HuH-7.5 (cell line): ENCODE measurements around the gene AGO3.

ENCODE experiments used
- DNase-seq: peaks from one replicate; pipeline ENCODE4 v3.0.0; 2011; ENCODE audit warnings: low spot score

AGO3 gene

GRCh38 chr1:36083635-36084496 is 153.0 kb downstream of the AGO3 start, which contains the start of gene TEKT2:
TSS of gene TEKT2 (plus strand) at chr1:36084094. CDS start at chr1:36084922, 828 bp downstream.
- DNase-seq, result no peak

- no peak for DNase-seq
Measured at GRCh38 chr1:36084497-36085115, 153.7 kb downstream of the AGO3 start.

GRCh38 chr1:36085126-36085525 is 154.2 kb downstream of the AGO3 start:
- DNase-seq, result no peak

DNA sequence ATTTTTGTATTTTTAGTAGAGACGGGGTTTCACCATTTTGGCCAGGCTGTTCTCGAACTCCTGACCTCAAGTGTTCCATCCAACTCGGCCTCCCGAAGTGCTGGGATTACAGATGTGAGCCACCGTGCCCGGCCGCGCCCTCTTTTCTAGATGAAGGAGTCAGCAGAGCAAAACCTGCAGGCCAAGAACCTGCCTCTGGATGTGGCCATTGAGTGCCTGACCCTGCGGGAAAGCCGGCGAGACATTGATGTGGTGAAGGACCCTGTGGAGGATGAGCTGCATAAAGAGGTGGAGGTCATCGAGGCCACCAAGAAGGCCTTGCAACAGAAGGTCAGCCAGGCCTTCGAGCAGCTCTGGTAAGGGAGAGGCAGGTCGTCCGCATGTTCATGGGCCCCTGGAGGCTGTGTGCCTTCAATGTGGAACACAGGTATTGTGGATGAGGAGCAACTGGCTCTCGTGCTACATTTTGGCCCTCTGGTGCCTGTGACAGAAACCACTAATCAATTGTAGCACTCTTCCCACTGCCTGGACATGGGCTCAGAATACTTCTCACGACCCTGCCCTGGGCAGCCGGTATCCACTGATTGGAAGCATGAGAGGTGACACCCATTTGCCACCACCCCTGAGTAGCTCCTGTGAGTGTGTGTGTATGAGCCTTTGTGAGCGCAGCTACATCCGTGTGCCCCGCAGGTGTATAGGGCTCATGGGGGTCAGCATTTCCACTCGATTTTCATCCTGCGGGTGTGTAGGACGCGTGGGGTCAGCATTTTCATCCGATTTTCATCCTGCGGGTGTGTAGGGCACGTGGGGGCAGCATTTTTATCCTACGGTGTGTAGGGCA is 155.0 kb downstream of the AGO3 start:
- no peak for DNase-seq

DNA sequence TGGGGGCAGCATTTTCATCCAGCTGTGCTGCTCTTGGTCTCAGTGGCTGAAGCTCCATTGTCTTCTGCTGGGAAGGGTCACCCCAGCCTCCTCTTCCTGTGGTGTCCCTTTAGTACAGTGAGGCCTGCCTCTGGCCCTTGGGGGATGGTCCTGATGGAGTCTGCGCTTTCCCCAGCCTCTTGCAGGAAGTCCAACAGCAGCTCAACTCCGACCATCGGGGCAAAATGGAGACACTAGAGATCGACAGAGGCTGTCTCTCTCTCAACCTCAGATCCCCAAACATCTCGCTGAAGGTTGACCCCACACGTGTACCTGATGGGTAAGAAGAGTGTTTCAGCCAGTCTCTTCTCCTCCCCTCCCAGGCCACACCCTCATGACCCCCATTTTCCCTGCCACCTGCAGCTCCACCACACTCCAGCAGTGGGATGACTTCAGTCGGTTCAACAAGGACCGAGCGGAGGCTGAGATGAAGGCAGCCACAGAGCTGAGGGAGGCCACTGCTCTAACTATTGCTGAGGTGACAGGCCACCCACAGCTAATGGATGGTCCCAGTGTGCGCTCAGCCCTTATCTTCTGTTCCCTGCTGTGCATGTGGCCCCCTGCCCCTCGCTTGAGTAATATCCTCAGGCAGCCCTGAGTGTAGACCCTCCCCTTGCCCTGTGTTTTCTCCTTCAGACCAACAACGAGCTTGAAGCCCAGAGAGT is 155.8 kb downstream of the AGO3 start:
- no peak for DNase-seq

DNA sequence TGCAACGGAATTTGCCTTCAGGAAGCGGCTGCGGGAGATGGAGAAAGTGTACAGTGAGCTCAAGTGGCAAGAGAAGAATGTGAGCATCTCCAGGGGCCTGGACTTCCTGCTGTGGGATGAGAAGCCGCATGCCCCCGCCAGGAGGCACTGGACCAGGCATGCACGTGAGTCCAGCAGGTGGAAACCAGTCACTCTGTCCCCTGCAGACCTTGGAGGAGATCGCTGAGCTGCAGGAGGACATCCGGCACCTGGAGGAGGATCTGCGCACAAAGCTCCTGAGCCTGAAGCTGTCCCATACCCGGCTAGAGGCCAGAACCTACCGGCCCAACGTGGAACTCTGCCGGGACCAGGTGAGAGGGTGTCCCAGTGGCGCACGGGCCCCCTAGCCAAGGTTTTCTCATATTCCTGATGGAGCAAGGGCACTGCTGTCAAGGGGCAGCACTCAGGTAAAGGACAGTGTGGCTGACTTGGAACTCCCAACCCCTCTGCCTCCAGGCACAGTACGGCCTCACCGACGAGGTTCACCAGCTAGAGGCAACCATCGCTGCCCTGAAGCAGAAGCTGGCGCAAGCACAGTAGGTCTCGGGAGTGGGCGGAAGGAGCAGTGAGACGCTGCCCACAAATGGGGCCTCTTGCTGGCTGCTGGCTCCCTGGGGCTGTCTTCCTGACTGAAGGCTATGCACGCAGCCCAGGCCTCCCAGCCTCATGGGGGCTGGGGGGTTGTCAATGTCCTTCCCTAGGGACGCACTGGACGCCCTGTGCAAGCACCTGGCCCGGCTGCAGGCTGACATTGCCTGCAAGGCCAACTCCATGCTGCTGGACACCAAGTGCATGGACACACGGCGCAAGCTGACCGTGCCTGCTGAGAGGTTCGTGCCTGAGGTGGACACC is 156.6 kb downstream of the AGO3 start:
- no peak for DNase-seq

DNA sequence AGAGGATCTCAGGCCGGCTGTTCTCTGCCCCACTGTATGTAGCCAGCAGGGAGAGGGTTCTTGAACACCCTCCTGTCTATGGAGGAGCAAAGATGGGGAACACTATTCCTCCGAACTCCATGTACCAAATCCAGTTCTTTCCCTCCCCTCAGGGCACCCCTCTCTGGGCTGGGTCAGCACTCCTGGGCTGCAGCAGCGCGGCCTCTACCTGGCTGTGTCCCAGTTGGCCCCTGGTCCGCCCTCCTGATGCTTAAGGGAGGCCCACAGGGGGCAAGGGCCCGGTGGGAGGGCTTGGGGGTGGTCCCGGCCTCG is 157.3 kb downstream of the AGO3 start:
- DNase-seq, result no peak

- peak; percentile 86 for DNase-seq
Measured at GRCh38 chr1:36088577-36089392, 157.9 kb downstream of the AGO3 start, which contains the start of gene ADPRS. TSS of gene ADPRS (plus strand) at chr1:36088892. CDS start at chr1:36088905, 13 bp downstream.

DNA sequence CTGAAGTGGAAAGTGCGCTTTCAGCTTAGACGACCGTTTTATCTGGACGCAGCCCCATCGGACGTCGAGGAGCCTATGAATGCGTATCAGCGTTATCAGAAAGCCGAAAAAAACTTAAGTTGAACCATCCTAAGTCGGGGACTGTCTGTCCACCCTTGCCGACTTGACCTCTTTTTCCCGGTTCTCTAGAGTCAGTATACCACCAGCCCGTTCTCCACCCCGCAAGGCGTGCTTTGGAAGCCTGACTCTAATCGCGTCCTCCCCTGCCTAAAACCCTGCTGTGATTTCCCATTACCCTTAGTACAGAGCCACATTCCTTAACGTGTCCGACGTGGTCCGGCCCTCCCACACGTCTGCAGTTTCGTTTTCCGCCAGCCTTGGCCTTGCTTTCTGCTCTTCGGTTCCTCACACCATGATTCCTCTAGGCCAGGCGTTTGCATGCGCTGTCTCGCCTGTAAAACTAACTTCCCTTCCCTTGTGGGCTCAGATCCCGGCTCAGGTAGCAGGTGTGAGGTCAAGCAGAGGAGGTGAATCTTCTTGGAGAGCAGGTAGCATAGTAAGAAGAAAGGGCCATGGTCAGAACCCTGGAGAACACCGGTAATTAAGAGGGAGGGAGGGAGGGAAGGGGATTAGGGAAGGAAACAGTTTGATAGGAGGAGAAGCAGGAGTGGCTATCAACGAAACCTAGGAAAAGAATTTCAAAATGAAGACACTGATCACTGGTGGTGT is 158.7 kb downstream of the AGO3 start:
- no peak for DNase-seq

- DNase-seq, result no peak
Measured at GRCh38 chr1:36091141-36091540, 160.2 kb downstream of the AGO3 start.

- no peak for DNase-seq
Measured at GRCh38 chr1:36091698-36092097, 160.8 kb downstream of the AGO3 start.

DNA sequence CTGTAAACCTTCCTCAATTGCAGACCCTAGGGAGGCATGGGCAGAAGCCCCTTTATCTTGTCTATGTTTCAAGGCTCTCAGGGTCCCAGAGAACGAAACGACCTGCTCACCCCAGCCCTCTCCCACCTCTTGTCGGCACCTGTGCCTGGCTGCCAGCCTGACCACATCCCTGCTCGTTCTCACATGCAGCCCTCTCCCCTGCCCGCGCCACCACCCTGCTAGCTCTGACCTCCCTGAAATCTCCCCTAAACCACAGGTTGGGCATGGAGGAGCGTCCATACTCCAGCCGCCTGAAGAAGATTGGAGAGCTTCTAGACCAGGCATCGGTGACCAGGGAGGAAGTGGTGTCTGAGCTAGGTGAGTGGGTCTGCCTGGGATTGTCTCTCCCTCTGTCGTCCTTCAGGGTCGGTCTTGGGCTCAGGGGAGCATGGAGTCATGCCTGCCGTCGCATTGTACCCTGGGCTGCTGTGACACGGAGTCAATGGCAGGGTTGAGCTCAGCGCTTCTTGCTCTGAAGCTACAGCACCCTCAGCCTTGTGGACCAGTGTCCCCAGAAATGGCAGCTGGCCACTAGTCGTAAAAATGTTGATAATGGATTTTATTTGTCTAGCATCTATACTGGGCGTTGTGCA is 161.4 kb downstream of the AGO3 start:
- no peak for DNase-seq

- DNase-seq, result no peak
Measured at GRCh38 chr1:36092798-36093185, 161.9 kb downstream of the AGO3 start.

GRCh38 chr1:36093226-36093625 is 162.3 kb downstream of the AGO3 start:
- no peak for DNase-seq

GRCh38 chr1:36093929-36094328 is 163.0 kb downstream of the AGO3 start:
- no peak for DNase-seq

- DNase-seq, result no peak
Measured at GRCh38 chr1:36094621-36095061, 163.7 kb downstream of the AGO3 start.

GRCh38 chr1:36095760-36096405 is 165.0 kb downstream of the AGO3 start:
- DNase-seq, result no peak
